HepG2 (cell line): ENCODE measurements around the gene RTN4. TPM values are rescaled to one million over a fixed set of nuclear protein-coding genes. Genes with fewer than 3 reads are reported as not detected.
A peak's percentile ranks its signal among the peaks of the same experiment; 100 is the strongest.

Experiments
- CBFB ChIP-seq: sonication (generic); formaldehyde crosslinking; IDR thresholded peaks from 2 replicates; pipeline ENCODE4 v1.4.0; 2020; ENCODE audit warnings: missing genetic modification reagents
- EHMT2 ChIP-seq: fragments of 200-600 bp; sonication (generic); IDR thresholded peaks from 2 replicates; pipeline ENCODE4 v1.7.0; 2017; ENCODE audit warnings: antibody characterized with exemption, low read depth, low read length, borderline replicate concordance
- EP300 ChIP-seq, 3 experiments: sonication (generic) in 1 of 3; formaldehyde crosslinking in 1 of 3; IDR thresholded peaks; 2 replicates each; pipeline versions ENCODE4 v1.5.1 to v1.6.1; 2011 to 2020; ENCODE audit warnings: low read depth in 2 of 3, low read length in 2 of 3, borderline replicate concordance in 1 of 3, improper control_type of control experiment in 1 of 3, mild to moderate bottlenecking in 1 of 3, missing genetic modification reagents in 1 of 3, moderate library complexity in 1 of 3
- FOXA1 ChIP-seq, 2 experiments: fragments of 450-650 bp in 1 of 2; sonication (generic) in 1 of 2; formaldehyde crosslinking in 1 of 2; IDR thresholded peaks; 2 replicates each; pipeline versions ENCODE4 v1.4.0 to v1.6.1; 2016 to 2020; ENCODE audit warnings: missing genetic modification reagents in 1 of 2
- HNRNPK ChIP-seq: fragments of 200-400 bp; formaldehyde crosslinking; IDR thresholded peaks from 2 replicates; pipeline ENCODE4 v1.6.1; 2018; ENCODE audit warnings: low read length, low read depth, moderate library complexity, mild to moderate bottlenecking; ENCODE audit not compliant: poor library complexity, severe bottlenecking
- HOXA5 ChIP-seq: sonication (generic); formaldehyde crosslinking; IDR thresholded peaks from 2 replicates; pipeline ENCODE4 v1.4.0; 2020; ENCODE audit warnings: missing genetic modification reagents
- PAX8 ChIP-seq: sonication (generic); formaldehyde crosslinking; IDR thresholded peaks from 2 replicates; pipeline ENCODE4 v1.8.0; 2022; ENCODE audit warnings: mild to moderate bottlenecking, missing genetic modification reagents, borderline replicate concordance
- ZNF33A ChIP-seq: sonication (generic); formaldehyde crosslinking; IDR thresholded peaks from 2 replicates; pipeline ENCODE4 v1.5.1; 2020; ENCODE audit warnings: missing genetic modification reagents, mild to moderate bottlenecking, moderate library complexity, borderline replicate concordance
- ZNF431 ChIP-seq: sonication (generic); formaldehyde crosslinking; IDR thresholded peaks from 2 replicates; pipeline ENCODE4 v1.9.0; 2022; ENCODE audit warnings: missing genetic modification reagents, low read depth, mild to moderate bottlenecking, borderline replicate concordance
- polyA plus RNA-seq, 8 experiments: library from polyadenylated mRNA; depleted of rRNA in 3 of 8; stranded (reverse) in 7 of 8; unstranded in 1 of 8; fragments of >200 nt; fragmentation: Illumina TruSeq in 4 of 8; extraction: Trizol in 4 of 8; gene quantifications; 2 replicates each; pipeline versions ENCODE4 v1.2.1 to v1.2.3, GENCODE V29; 2011 to 2016; ENCODE audit warnings: low read depth in 4 of 8, missing spikeins in 1 of 8, mixed read lengths in 1 of 8; ENCODE audit not compliant: insufficient read depth in 1 of 8
- total RNA-seq, 5 experiments: library from RNA; depleted of rRNA; stranded (reverse); fragments of >200 nt; fragmentation: Illumina TruSeq; extraction: Trizol; gene quantifications; 2 replicates each; pipeline ENCODE4 v1.2.3, GENCODE V29; 2016; ENCODE audit warnings: low read depth in 1 of 5
- TF ChIP-seq, protein P1 (sequence below): sonication (generic); formaldehyde crosslinking; IDR thresholded peaks from 2 replicates; pipeline ENCODE4 v1.5.0; 2020; ENCODE audit warnings: mild to moderate bottlenecking, missing genetic modification reagents, borderline replicate concordance
- TF ChIP-seq, protein P2 (sequence below): IDR thresholded peaks from 2 replicates; pipeline ENCODE4 v1.6.1; 2016; ENCODE audit warnings: missing compliant biosample characterization, missing genetic modification reagents, borderline replicate concordance
- TF ChIP-seq, protein P3 (sequence below): sonication (generic); formaldehyde crosslinking; IDR thresholded peaks from 2 replicates; pipeline ENCODE4 v1.5.0; 2020; ENCODE audit warnings: missing genetic modification reagents
- TF ChIP-seq, protein P4 (sequence below): sonication (generic); formaldehyde crosslinking; IDR thresholded peaks from 2 replicates; pipeline ENCODE4 v1.8.1; 2023; ENCODE audit warnings: mild to moderate bottlenecking, missing genetic modification reagents, borderline replicate concordance
- TF ChIP-seq, protein P5 (sequence below): IDR thresholded peaks from 2 replicates; pipeline ENCODE4 v1.6.1; 2016; ENCODE audit warnings: missing genetic modification reagents, missing compliant biosample characterization
- TF ChIP-seq, protein P6 (sequence below): IDR thresholded peaks from 2 replicates; pipeline ENCODE4 v1.6.1; 2016; ENCODE audit warnings: missing compliant biosample characterization, missing genetic modification reagents, borderline replicate concordance
- TF ChIP-seq, protein P7 (sequence below): IDR thresholded peaks from 2 replicates; pipeline ENCODE4 v1.6.1; 2016; ENCODE audit warnings: mild to moderate bottlenecking, missing biosample characterization, missing genetic modification reagents
- TF ChIP-seq, protein P8 (sequence below): sonication (generic); formaldehyde crosslinking; IDR thresholded peaks from 2 replicates; pipeline ENCODE4 v1.4.0; 2020; ENCODE audit warnings: missing genetic modification reagents; ENCODE audit errors: not compliant biosample characterization

The RTN4 gene
- total and polyA plus RNA-seq, 2 of the 13 experiments (the other 11 are each of a cell fraction or from before 2014, with no cell fraction given): 98.4 to 133 TPM

DNA sequence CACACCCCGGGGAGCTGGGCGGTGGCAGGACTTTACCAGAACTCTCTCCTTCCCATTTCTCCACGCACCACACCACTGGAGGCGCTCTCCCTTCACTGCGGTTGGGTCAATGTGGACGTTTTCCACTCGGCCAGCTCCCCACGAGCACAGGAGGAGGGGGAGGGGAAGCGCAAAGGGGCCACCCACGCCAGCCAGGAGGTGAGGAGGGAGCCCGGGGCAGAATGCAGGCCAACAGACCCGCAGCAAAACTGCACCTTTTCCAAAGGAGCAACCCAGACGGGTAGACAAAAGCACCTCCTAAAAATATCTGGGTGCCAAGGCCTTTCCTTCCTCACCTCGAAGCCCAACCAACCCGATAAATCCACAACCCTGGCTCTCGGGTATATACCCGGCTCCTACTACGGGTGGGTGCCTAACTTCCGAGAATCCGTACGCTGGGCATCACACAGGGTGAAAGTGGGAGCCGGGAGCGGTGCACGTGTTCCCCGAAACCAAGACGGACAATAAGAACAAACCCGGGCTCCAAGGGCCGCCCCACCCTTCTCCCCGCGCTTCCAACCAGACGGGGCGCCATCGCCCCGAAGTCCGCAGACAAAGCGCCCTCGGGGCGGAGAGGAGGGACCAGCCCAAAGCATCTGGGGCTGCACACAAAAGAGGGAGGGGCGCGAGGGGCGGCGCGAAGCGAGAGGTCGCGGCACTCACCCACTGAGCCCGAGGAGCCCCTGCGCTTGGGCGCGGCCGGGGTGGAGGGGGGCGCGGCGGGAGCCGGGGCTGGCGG, 1.0 kb downstream of the RTN4 start (continued):
- TF ChIP-seq, protein P1, sequence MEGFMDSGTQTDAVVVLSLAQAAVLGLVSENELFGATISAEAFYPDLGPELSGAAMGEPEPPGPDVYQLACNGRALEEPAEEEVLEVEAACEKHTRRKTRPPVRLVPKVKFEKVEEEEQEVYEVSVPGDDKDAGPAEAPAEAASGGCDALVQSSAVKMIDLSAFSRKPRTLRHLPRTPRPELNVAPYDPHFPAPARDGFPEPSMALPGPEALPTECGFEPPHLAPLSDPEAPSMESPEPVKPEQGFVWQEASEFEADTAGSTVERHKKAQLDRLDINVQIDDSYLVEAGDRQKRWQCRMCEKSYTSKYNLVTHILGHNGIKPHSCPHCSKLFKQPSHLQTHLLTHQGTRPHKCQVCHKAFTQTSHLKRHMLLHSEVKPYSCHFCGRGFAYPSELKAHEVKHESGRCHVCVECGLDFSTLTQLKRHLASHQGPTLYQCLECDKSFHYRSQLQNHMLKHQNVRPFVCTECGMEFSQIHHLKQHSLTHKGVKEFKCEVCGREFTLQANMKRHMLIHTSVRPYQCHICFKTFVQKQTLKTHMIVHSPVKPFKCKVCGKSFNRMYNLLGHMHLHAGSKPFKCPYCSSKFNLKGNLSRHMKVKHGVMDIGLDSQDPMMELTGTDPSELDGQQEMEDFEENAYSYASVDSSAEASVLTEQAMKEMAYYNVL (CRISPR knock-in tag): peak; percentile 44; the same call in 1 of the 2 replicates
- TF ChIP-seq ZNF33A (CRISPR knock-in tag) (no peak), EP300 (IDR thresholded peaks at IDR 0.05; ENCODE audit: low read depth in 2 of 2, low read length in 2 of 2) (peak in 1 of 2 experiments; percentile 53; a peak in 2 of 4 replicates), EP300 (CRISPR knock-in tag; IDR thresholded peaks at IDR 0.05; ENCODE audit: borderline replicate concordance) (peak; percentile 58; the same call in 1 of the 2 replicates), CBFB (CRISPR knock-in tag) (no peak; the same call in 1 of the 2 replicates), EHMT2 (no peak), HOXA5 (CRISPR knock-in tag) (peak; percentile 74), PAX8 (0 out of 2 replicates have a peak, but pooled peaks have one; percentile 2), HNRNPK (no peak), ZNF431 (no peak), FOXA1 (IDR thresholded peaks at IDR 0.05) (no peak), FOXA1 (CRISPR knock-in tag; IDR thresholded peaks at IDR 0.05) (peak; percentile 29; the same call in 1 of the 2 replicates)
- TF ChIP-seq, protein P2, sequence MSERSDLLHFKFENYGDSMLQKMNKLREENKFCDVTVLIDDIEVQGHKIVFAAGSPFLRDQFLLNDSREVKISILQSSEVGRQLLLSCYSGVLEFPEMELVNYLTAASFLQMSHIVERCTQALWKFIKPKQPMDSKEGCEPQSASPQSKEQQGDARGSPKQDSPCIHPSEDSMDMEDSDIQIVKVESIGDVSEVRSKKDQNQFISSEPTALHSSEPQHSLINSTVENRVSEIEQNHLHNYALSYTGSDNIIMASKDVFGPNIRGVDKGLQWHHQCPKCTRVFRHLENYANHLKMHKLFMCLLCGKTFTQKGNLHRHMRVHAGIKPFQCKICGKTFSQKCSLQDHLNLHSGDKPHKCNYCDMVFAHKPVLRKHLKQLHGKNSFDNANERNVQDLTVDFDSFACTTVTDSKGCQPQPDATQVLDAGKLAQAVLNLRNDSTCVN: 0 out of 2 replicates have a peak, but pooled peaks have one; percentile 46
- TF ChIP-seq, protein P3, sequence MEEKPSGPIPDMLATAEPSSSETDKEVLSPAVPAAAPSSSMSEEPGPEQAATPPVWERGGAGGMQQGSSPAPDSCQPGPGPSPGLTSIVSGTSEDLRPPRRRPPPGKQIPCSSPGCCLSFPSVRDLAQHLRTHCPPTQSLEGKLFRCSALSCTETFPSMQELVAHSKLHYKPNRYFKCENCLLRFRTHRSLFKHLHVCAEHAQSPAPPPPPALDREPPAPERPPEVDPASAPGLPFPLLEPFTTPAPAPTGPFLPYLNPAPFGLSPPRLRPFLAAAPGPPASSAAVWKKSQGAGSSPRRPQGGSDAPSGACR (CRISPR knock-in tag): peak; percentile 2; the same call in 1 of the 2 replicates
- TF ChIP-seq, protein P4, sequence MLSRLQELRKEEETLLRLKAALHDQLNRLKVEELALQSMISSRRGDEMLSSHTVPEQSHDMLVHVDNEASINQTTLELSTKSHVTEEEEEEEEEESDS (CRISPR knock-in tag): no peak
- TF ChIP-seq, protein P5, sequence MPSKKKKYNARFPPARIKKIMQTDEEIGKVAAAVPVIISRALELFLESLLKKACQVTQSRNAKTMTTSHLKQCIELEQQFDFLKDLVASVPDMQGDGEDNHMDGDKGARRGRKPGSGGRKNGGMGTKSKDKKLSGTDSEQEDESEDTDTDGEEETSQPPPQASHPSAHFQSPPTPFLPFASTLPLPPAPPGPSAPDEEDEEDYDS (CRISPR knock-in tag): no peak
- TF ChIP-seq, protein P6, sequence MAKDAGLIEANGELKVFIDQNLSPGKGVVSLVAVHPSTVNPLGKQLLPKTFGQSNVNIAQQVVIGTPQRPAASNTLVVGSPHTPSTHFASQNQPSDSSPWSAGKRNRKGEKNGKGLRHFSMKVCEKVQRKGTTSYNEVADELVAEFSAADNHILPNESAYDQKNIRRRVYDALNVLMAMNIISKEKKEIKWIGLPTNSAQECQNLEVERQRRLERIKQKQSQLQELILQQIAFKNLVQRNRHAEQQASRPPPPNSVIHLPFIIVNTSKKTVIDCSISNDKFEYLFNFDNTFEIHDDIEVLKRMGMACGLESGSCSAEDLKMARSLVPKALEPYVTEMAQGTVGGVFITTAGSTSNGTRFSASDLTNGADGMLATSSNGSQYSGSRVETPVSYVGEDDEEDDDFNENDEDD: peak; percentile 52; the same call in 1 of the 2 replicates
- TF ChIP-seq, protein P7, sequence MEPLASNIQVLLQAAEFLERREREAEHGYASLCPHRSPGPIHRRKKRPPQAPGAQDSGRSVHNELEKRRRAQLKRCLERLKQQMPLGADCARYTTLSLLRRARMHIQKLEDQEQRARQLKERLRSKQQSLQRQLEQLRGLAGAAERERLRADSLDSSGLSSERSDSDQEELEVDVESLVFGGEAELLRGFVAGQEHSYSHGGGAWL (CRISPR knock-in tag): 0 out of 2 replicates have a peak, but pooled peaks have one; percentile 31
- TF ChIP-seq, protein P8, sequence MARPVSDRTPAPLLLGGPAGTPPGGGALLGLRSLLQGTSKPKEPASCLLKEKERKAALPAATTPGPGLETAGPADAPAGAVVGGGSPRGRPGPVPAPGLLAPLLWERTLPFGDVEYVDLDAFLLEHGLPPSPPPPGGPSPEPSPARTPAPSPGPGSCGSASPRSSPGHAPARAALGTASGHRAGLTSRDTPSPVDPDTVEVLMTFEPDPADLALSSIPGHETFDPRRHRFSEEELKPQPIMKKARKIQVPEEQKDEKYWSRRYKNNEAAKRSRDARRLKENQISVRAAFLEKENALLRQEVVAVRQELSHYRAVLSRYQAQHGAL (CRISPR knock-in tag): no peak
